Parathyroid adenoma (tissue), 2 donors: ENCODE data around the gene TMEM213.

ENCODE experiments used
- H2AFZ ChIP-seq: fragments of 300-600 bp; sonication (generic); one replicate; pipeline ENCODE4 v1.7.0; 2017; ENCODE audit warnings: antibody characterized with exemption, mild to moderate bottlenecking
- H3K27ac ChIP-seq: fragments of 300-600 bp; sonication (generic); one replicate; pipeline ENCODE4 v1.7.0; 2017
- H3K27me3 ChIP-seq: fragments of 300-600 bp; sonication (generic); one replicate; pipeline ENCODE4 v1.7.0; 2017; ENCODE audit warnings: low read length; ENCODE audit not compliant: control insufficient read depth, insufficient read depth
- H3K36me3 ChIP-seq: fragments of 300-600 bp; sonication (generic); one replicate; pipeline ENCODE4 v1.7.0; 2017; ENCODE audit warnings: low read length; ENCODE audit not compliant: control insufficient read depth, insufficient read depth
- H3K4me1 ChIP-seq: fragments of 300-600 bp; sonication (generic); one replicate; pipeline ENCODE4 v1.7.0; 2017; ENCODE audit warnings: control low read depth
- H3K4me2 ChIP-seq: fragments of 300-600 bp; sonication (generic); one replicate; pipeline ENCODE4 v1.7.0; 2017; ENCODE audit warnings: low read length
- H3K4me3 ChIP-seq: fragments of 300-600 bp; sonication (generic); one replicate; pipeline ENCODE4 v1.7.0; 2017; ENCODE audit warnings: low read depth, low read length
- H3K79me2 ChIP-seq: fragments of 300-600 bp; sonication (generic); one replicate; pipeline ENCODE4 v1.7.0; 2017; ENCODE audit warnings: control low read depth
- H3K9ac ChIP-seq: fragments of 300-600 bp; sonication (generic); one replicate; pipeline ENCODE4 v1.7.0; 2017; ENCODE audit warnings: mild to moderate bottlenecking
- H3K9me3 ChIP-seq: fragments of 300-600 bp; sonication (generic); one replicate; pipeline ENCODE4 v1.7.0; 2017; ENCODE audit warnings: low read length; ENCODE audit not compliant: control insufficient read depth
- CTCF ChIP-seq: fragments of 300-600 bp; sonication (generic); IDR thresholded peaks from one replicate; pipeline ENCODE4 v1.7.0; 2017; ENCODE audit warnings: antibody characterized with exemption, mild to moderate bottlenecking
- donor health status: primary hyperparathyroidism.

TMEM213 gene

DNA sequence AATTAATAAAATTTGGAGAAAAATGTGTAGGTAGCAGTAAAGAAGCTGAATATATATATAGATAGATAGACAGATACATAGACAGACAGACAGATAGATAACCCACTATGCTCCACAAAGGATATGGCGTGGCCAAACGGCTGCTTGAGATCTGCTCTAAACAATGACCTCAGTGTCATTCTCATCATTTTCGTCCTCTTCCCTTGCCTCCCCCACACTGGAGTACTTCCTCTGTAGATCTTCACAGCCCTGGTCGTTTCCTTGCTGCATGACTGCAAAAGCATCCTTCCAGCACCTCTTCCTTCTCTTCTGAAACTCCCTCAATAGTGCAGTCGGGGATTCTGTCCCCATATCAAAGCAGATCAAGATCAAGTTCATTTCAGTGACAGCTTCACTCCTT lies 35.8 kb downstream of the TMEM213 start:
- Histone ChIP-seq H3K27me3 (no peaks in the 10 kb centered on the region), H3K4me1 (peaks cover 5% of the 10 kb centered on the region), H3K79me2 (no peaks in the 10 kb centered on the region), H3K4me2 (no peak overlapping the region), H3K36me3 (no peaks in the 10 kb centered on the region), H3K9ac (no peak overlapping the region), H3K4me3 (no peak overlapping the region), H3K9me3 (no peaks in the 10 kb centered on the region), H2AFZ (no peak overlapping the region), H3K27ac (no peak overlapping the region)
- TF ChIP-seq CTCF: no peak

DNA sequence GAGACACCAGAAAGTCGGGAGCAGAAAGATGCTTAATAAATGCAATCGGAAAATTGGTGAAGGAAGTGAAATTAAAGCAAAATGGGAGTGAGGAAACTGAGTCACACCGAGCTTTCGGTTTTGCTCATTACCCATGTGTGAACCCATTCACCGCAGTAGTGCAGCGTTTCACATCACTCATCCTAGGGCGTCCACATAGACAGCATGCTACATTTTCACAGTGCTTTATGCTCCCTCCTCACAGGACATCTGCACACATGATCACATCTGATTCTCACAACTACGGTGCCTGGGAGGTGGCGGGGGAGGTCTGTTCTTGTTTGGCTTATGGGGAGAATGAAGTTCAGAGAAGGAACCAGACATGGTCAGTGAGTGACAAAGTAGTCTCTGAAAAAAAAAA lies 36.8 kb downstream of the TMEM213 start:
- Histone ChIP-seq H3K9me3 (no peaks in the 10 kb centered on the region), H3K27ac (no peak overlapping the region), H3K4me2 (no peak overlapping the region), H3K36me3 (no peaks in the 10 kb centered on the region), H3K79me2 (no peaks in the 10 kb centered on the region), H3K4me3 (no peak overlapping the region), H3K4me1 (peaks cover 9% of the 10 kb centered on the region), H3K27me3 (no peaks in the 10 kb centered on the region), H2AFZ (no peak overlapping the region), H3K9ac (no peak overlapping the region)
- TF ChIP-seq CTCF: no peak

GRCh38 chr7:138835087-138835486 lies 37.3 kb downstream of the TMEM213 start:
- Histone ChIP-seq H2AFZ (no peak overlapping the region), H3K27me3 (no peaks in the 10 kb centered on the region), H3K4me1 (peaks cover 9% of the 10 kb centered on the region), H3K79me2 (no peaks in the 10 kb centered on the region), H3K27ac (no peak overlapping the region), H3K9ac (no peak overlapping the region), H3K4me3 (no peak overlapping the region), H3K4me2 (no peak overlapping the region), H3K36me3 (no peaks in the 10 kb centered on the region), H3K9me3 (no peaks in the 10 kb centered on the region)
- no peak for TF ChIP-seq CTCF

DNA sequence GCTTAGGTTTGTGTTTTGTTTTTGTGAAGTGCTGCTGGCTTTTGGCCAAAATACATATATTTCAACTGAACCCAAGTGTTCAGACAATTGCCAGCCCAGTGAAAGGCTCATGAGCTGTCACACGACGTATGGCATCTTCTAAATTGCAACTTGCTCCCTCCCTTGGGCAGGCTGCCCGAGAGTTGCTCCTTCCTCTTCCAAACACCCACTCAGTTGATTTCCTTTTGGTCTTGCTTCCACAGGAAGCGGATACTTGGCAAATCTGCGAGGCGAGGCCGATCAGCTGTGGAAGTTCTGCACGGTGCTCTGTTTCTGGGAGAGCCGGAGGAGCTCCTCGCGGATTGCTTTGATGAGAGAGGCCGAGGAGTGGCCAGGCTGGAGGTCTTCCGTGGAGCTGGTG lies 39.8 kb downstream of the TMEM213 start:
- no peaks in the 10 kb centered on the region for H3K36me3 ChIP-seq
- peaks cover 9% of the 10 kb centered on the region for H3K4me1 ChIP-seq
- H2AFZ ChIP-seq: peak overlapping the region; percentile 41
- H3K9ac ChIP-seq: no peak overlapping the region
- no peak for TF ChIP-seq CTCF
- no peak overlapping the region for H3K27ac ChIP-seq
- no peak overlapping the region for H3K4me3 ChIP-seq
- no peaks in the 10 kb centered on the region for H3K79me2 ChIP-seq
- H3K27me3 ChIP-seq: no peaks in the 10 kb centered on the region
- no peak overlapping the region for H3K4me2 ChIP-seq
- H3K9me3 ChIP-seq: no peaks in the 10 kb centered on the region

- Histone ChIP-seq H3K4me2 (no peak overlapping the region), H2AFZ (peak overlapping the region; percentile 41), H3K27me3 (no peaks in the 10 kb centered on the region), H3K9ac (no peak overlapping the region), H3K79me2 (no peaks in the 10 kb centered on the region), H3K36me3 (no peaks in the 10 kb centered on the region), H3K9me3 (no peaks in the 10 kb centered on the region), H3K4me1 (peaks cover 9% of the 10 kb centered on the region), H3K4me3 (no peak overlapping the region), H3K27ac (no peak overlapping the region)
- no peak for TF ChIP-seq CTCF
These were observed 40.4 kb downstream of the TMEM213 start for GRCh38 chr7:138838166-138838565.
